K562 (cell line): ENCODE data around the gene GCSAM. TPM values are rescaled to one million over a fixed set of nuclear protein-coding genes. Genes with fewer than 3 reads are reported as not detected.

Experiments used
- ATAC-seq: fragments of 200-7000 bp; cut with Tn5 transposase; 3 replicates; pipeline ENCODE4 v1.9.1; 2020; ENCODE audit warnings: moderate library complexity
- BruUV-seq: library from RNA; stranded (reverse); fragments of 400-500 nt; replicated peaks from 2 replicates; lab custom pipeline; 2021; lab: Mats Ljungman, UMichigan
- CTCF ChIA-PET: fragments of 300-600 bp; formaldehyde crosslinking; extraction: SDS; loops from one replicate; lab custom pipeline; 2021; ENCODE audit warnings: low intra/inter-chr PET ratio; lab: Yijun Ruan, JAX
- POLR2A ChIA-PET: fragments of 300-600, 350-650 bp; sonication (Branson Sonifier 250); formaldehyde crosslinking; extraction: SDS; loops from one replicate; lab custom pipeline; 2021; ENCODE audit warnings: antibody characterized with exemption, inconsistent platforms; lab: Yijun Ruan, JAX
- DNase-seq, 4 experiments: peaks; one replicate each; pipeline versions ENCODE4 v3.0.0 to v3.0.0-alpha.2; 2011 to 2018; ENCODE audit warnings: low spot score in 3 of 4, mixed read lengths in 3 of 4; ENCODE audit errors: extremely low read depth in 1 of 4
- FAIRE-seq: peaks from 2 replicates; lab custom pipeline; 2011; peaks lifted over from hg19 to GRCh38; lab: Jason Lieb, UNC
- H2AFZ ChIP-seq: 2 replicates; pipeline ENCODE4 v1.6.0; 2011; ENCODE audit warnings: low read depth, low read length, control low read depth, inconsistent platforms
- H3K27ac ChIP-seq: fragments of 200-600 bp; 3 replicates; pipeline ENCODE4 v1.8.0; 2011; ENCODE audit warnings: low read depth, mild to moderate bottlenecking, control low read depth, inconsistent platforms, low read length, moderate library complexity, mixed read lengths; ENCODE audit errors: extremely low read depth
- H3K27me3 ChIP-seq, 2 experiments: fragments of 300-600 bp in 1 of 2; 2 replicates in 1 of 2; 3 replicates in 1 of 2; pipeline versions ENCODE4 v1.6.0 to v1.8.0; 2011; ENCODE audit warnings: inconsistent platforms in 2 of 2, low read length in 2 of 2, mild to moderate bottlenecking in 1 of 2, mixed read lengths in 1 of 2, moderate library complexity in 1 of 2; ENCODE audit not compliant: control insufficient read depth in 2 of 2, insufficient read depth in 2 of 2
- H3K36me3 ChIP-seq: fragments of 300-600 bp; 3 replicates; pipeline ENCODE4 v1.8.0; 2011; ENCODE audit warnings: mild to moderate bottlenecking, low read length, inconsistent platforms; ENCODE audit not compliant: control insufficient read depth, insufficient read depth
- H3K4me1 ChIP-seq, 2 experiments: fragments of 200-600 bp in 1 of 2; replicated peaks in 1 of 2; 2 replicates in 1 of 2; 3 replicates in 1 of 2; pipeline versions ENCODE4 v1.5.1 to v1.8.0; 2011; ENCODE audit warnings: inconsistent platforms in 2 of 2, low read length in 2 of 2, mild to moderate bottlenecking in 1 of 2, mixed read lengths in 1 of 2, moderate library complexity in 1 of 2; ENCODE audit not compliant: control insufficient read depth in 2 of 2, insufficient read depth in 2 of 2
- H3K4me2 ChIP-seq: 2 replicates; pipeline ENCODE4 v1.6.1; 2011; ENCODE audit warnings: low read length, control low read depth, inconsistent platforms, mixed read lengths; ENCODE audit not compliant: insufficient read depth
- H3K4me3 ChIP-seq: fragments of 200-600 bp; sonication (generic), shearing (Covaris generic); 2 replicates; pipeline ENCODE4 v1.5.1; 2016; ENCODE audit warnings: control low read depth, inconsistent platforms
- H3K79me2 ChIP-seq: fragments of 200-600 bp; 3 replicates; pipeline ENCODE4 v1.8.0; 2011; ENCODE audit warnings: low read length, inconsistent platforms; ENCODE audit not compliant: control insufficient read depth, insufficient read depth
- H3K9ac ChIP-seq, 2 experiments: 2 replicates each; pipeline versions ENCODE4 v1.6.0 to v1.6.1; 2011; ENCODE audit warnings: low read depth in 2 of 2, low read length in 2 of 2, control low read depth in 1 of 2, inconsistent platforms in 1 of 2, mild to moderate bottlenecking in 1 of 2, mixed read lengths in 1 of 2; ENCODE audit not compliant: insufficient read depth in 1 of 2
- H3K9me1 ChIP-seq: one replicate; pipeline ENCODE4 v1.6.0; 2011; ENCODE audit warnings: inconsistent platforms, mild to moderate bottlenecking, low read length, moderate library complexity; ENCODE audit not compliant: control insufficient read depth, insufficient read depth
- H3K9me3 ChIP-seq: replicated peaks from 2 replicates; pipeline ENCODE4 v1.5.1; 2011; ENCODE audit warnings: low read depth, low read length, inconsistent platforms; ENCODE audit not compliant: control insufficient read depth, insufficient read depth
- H4K20me1 ChIP-seq: replicated peaks from 2 replicates; pipeline ENCODE4 v1.6.1; 2011; ENCODE audit warnings: low read length, inconsistent platforms, mixed read lengths; ENCODE audit not compliant: control insufficient read depth, insufficient read depth
- CAMTA2 ChIP-seq: fragments of 250-450 bp; sonication (Bioruptor Pico); conservative IDR thresholded peaks from 2 replicates; pipeline ENCODE4 v1.5.1; 2022
- CBFA2T3 ChIP-seq: fragments of 450-650 bp; IDR thresholded peaks from 2 replicates; pipeline ENCODE4 v1.6.1; 2017
- DPF2 ChIP-seq: fragments of 450-650 bp; IDR thresholded peaks from 2 replicates; pipeline ENCODE4 v1.6.1; 2016
- FOXA3 ChIP-seq, 2 experiments: fragments of 450-650 bp in 1 of 2; sonication (generic) in 1 of 2; formaldehyde crosslinking; IDR thresholded peaks in 1 of 2; conservative IDR thresholded peaks in 1 of 2; 2 replicates each; pipeline versions ENCODE4 v1.4.0 to v1.8.0; 2020 to 2022; ENCODE audit warnings: mild to moderate bottlenecking in 2 of 2, missing genetic modification reagents in 1 of 2
- GTF2A2 ChIP-seq: IDR thresholded peaks from 2 replicates; pipeline ENCODE4 v1.6.1; 2016; ENCODE audit warnings: mild to moderate bottlenecking, missing genetic modification characterization, missing compliant biosample characterization
- HMGXB4 ChIP-seq: sonication (generic); formaldehyde crosslinking; IDR thresholded peaks from 2 replicates; pipeline ENCODE4 v1.8.1; 2023; ENCODE audit warnings: mild to moderate bottlenecking, missing genetic modification reagents
- POLR2G ChIP-seq: fragments of 200-400 bp; formaldehyde crosslinking; IDR thresholded peaks from 2 replicates; pipeline ENCODE4 v1.6.1; 2017; ENCODE audit warnings: low read depth, mild to moderate bottlenecking, antibody characterized with exemption, low read length, moderate library complexity
- RUNX1 ChIP-seq: sonication (generic); IDR thresholded peaks from 2 replicates; pipeline ENCODE4 v1.6.1; 2016; ENCODE audit warnings: antibody characterized with exemption, low read depth
- SREBF2 ChIP-seq: sonication (generic); formaldehyde crosslinking; IDR thresholded peaks from 2 replicates; pipeline ENCODE4 v1.4.0; 2020; ENCODE audit warnings: mild to moderate bottlenecking, missing genetic modification reagents
- ZNF12 ChIP-seq: sonication (generic); formaldehyde crosslinking; IDR thresholded peaks from 2 replicates; pipeline ENCODE4 v1.4.0; 2020; ENCODE audit warnings: mild to moderate bottlenecking, missing genetic modification reagents
- ZNF407 ChIP-seq: fragments of 450-650 bp; IDR thresholded peaks from 2 replicates; pipeline ENCODE4 v1.6.1; 2016; ENCODE audit warnings: low read depth
- ZNF444 ChIP-seq: fragments of 250-450 bp; sonication (Bioruptor Pico); IDR thresholded peaks from 2 replicates; pipeline ENCODE4 v1.4.0; 2020; ENCODE audit warnings: mild to moderate bottlenecking, moderate library complexity
- WGBS: fragments of 100-300 bp; shearing (Covaris generic); methylation state at CpG from one replicate; pipeline ENCODE4 v1.1.6; 2016; ENCODE audit warnings: low coverage, mixed read lengths; ENCODE audit not compliant: insufficient coverage; ENCODE audit errors: missing lambda C conversion rate; 5-methylcytosine and 5-hydroxymethylcytosine counted together
- in situ Hi-C: fragments of 300-500 bp; cut with MboI; formaldehyde crosslinking; loops from 4 replicates; pipeline ENCODE4 v1.15.0; 2018; ENCODE audit warnings: inconsistent platforms, mixed read lengths
- intact Hi-C: fragments of 100-400 bp; cut with micrococcal nuclease; formaldehyde crosslinking; loops from 2 replicates; pipeline ENCODE4 v1.14.2; 2022
- polyA plus RNA-seq, 8 experiments: library from polyadenylated mRNA; depleted of rRNA in 4 of 8; stranded (reverse) in 5 of 8; unstranded in 3 of 8; fragments of >200 nt; fragmentation: Nextera tagmentation in 2 of 8; fragmentation: Illumina TruSeq in 1 of 8; extraction: Ambion mirVana in 2 of 8; extraction: Trizol in 1 of 8; gene quantifications; 2 replicates each; pipeline versions ENCODE4 v1.2.1 to v1.2.3, GENCODE V29; 2011 to 2014; ENCODE audit warnings: inconsistent platforms in 1 of 8, missing spikeins in 1 of 8
- total RNA-seq, 7 experiments: library from RNA; depleted of rRNA in 6 of 7; stranded (reverse); fragments of >200 nt in 6 of 7; fragmentation: Illumina TruSeq in 2 of 7; extraction: Trizol in 2 of 7; gene quantifications; 2 replicates each; pipeline versions ENCODE4 v1.2.1 to v1.2.3, GENCODE V29; 2011 to 2021; ENCODE audit warnings: low replicate concordance in 1 of 7

Gene GCSAM
- total and polyA plus RNA-seq, 9 of the 15 experiments (the other 6 are each of a cell fraction or from before 2014, with no cell fraction given) = 0.10 TPM; not detected in 8

- no peaks in the 10 kb centered on the region for H3K9me3 ChIP-seq
- H3K27ac ChIP-seq = no peak overlapping the region
- no peaks in the 10 kb centered on the region for H3K27me3 ChIP-seq
- H3K9me1 ChIP-seq = no peaks in the 10 kb centered on the region
- WGBS = 5% methylated on average over 8 of the region's 8 CpGs
- no peak overlapping the region for H3K4me2 ChIP-seq
- ChIA-PET POLR2A (no interaction called here), CTCF (no interaction called here)
- in situ Hi-C loops (no loop called here), intact Hi-C loops (loop anchor here (10.0 kb wide), 1 partner anchor 140 kb away; no protein-coding TSS in a partner anchor)
- H3K9ac ChIP-seq = no peak overlapping the region
- BruUV-seq = no TSS peak
- H3K79me2 ChIP-seq = no peaks in the 10 kb centered on the region
- peak in 1 of 4 experiments; percentile 9 for DNase-seq
- H3K4me1 ChIP-seq = peaks cover 0 to 7% of the 10 kb centered on the region in 2 experiments; a peak in 1 of 5 replicates
- no peaks in the 10 kb centered on the region for H3K36me3 ChIP-seq
- no peak for FAIRE-seq
- no peaks in the 10 kb centered on the region for H4K20me1 ChIP-seq
- H3K4me3 ChIP-seq = no peak overlapping the region
- peak; percentile 28; the same call in 1 of the 3 replicates for ATAC-seq
- no peak overlapping the region for H2AFZ ChIP-seq
- TF ChIP-seq CAMTA2 (CRISPR knock-in tag) = no peak
- TF ChIP-seq DPF2 = 0 out of 2 replicates have a peak, but pooled peaks have one; percentile 15
- TF ChIP-seq RUNX1 = no peak
- no peak for TF ChIP-seq POLR2G
- TF ChIP-seq ZNF444 (CRISPR knock-in tag) = no peak
- no peak for TF ChIP-seq SREBF2 (CRISPR knock-in tag)
- TF ChIP-seq FOXA3 (CRISPR knock-in tag; conservative IDR thresholded peaks at IDR 0.05 in 1 of 2, IDR thresholded peaks at IDR 0.05 in 1 of 2) = 0 out of 4 replicates have a peak, but pooled peaks of 1 of the 2 experiments have one; percentile 23
- TF ChIP-seq ZNF407 = no peak
- TF ChIP-seq CBFA2T3 = peak; percentile 26; the same call in 1 of the 2 replicates
- TF ChIP-seq GTF2A2 (tag) = no peak
- no peak for TF ChIP-seq HMGXB4 (CRISPR knock-in tag)
- no peak for TF ChIP-seq ZNF12 (CRISPR knock-in tag)
Observed at GRCh38 chr3:112134335-112135124, 1.5 kb upstream of the GCSAM start.
